Esophagus squamous epithelium (tissue), 4 donors: ENCODE data around the gene UNC13C.

Source experiments
- POLR2A ChIP-seq, 4 donors: fragments of 450-650 bp; IDR thresholded peaks; one replicate each; pipeline ENCODE4 v1.6.1; 2017; ENCODE audit warnings: antibody characterized with exemption in 4 of 4, mild to moderate bottlenecking in 4 of 4, moderate library complexity in 3 of 4
- TF ChIP-seq, protein P1 (sequence below), 6 experiments: fragments of 450-650 bp in 4 of 6; fragments of 200-600 bp in 2 of 6; sonication (generic) in 2 of 6; IDR thresholded peaks; one replicate each; pipeline ENCODE4 v1.5.1; 2016 to 2019; ENCODE audit warnings: antibody characterized with exemption in 6 of 6, mild to moderate bottlenecking in 4 of 6, moderate library complexity in 4 of 6

DNA sequence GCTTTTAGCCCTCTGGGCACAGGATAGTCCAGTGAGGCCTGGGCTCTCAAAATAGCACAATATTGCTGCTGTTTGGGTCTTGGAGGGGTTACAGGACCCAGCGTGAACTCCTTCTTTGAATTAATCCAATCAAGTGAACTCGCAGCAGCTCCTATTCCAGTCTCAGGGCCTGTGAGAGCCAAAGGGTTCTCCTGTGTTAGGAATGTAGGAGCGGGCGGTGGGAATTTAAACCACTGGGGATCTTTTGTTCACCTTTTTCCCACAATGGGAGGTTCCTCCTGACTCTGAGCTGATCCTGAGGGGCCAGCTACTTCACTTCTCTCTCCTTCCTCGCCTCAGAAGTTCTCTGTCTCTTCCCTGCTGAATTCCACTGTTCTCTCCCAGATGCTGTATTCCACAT lies 504.0 kb downstream of the UNC13C start:
- TF ChIP-seq, protein P1, sequence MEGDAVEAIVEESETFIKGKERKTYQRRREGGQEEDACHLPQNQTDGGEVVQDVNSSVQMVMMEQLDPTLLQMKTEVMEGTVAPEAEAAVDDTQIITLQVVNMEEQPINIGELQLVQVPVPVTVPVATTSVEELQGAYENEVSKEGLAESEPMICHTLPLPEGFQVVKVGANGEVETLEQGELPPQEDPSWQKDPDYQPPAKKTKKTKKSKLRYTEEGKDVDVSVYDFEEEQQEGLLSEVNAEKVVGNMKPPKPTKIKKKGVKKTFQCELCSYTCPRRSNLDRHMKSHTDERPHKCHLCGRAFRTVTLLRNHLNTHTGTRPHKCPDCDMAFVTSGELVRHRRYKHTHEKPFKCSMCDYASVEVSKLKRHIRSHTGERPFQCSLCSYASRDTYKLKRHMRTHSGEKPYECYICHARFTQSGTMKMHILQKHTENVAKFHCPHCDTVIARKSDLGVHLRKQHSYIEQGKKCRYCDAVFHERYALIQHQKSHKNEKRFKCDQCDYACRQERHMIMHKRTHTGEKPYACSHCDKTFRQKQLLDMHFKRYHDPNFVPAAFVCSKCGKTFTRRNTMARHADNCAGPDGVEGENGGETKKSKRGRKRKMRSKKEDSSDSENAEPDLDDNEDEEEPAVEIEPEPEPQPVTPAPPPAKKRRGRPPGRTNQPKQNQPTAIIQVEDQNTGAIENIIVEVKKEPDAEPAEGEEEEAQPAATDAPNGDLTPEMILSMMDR (IDR thresholded peaks at IDR 0.05): no peak
- no peak for TF ChIP-seq POLR2A (IDR thresholded peaks at IDR 0.05)
